Breast epithelium (tissue), 3 donors: ENCODE data around the gene MME.

Experiments used
- POLR2AphosphoS5 ChIP-seq, 3 donors: sonication (generic); formaldehyde crosslinking; IDR thresholded peaks; one replicate each; pipeline ENCODE4 v1.6.1; 2017; ENCODE audit warnings: antibody characterized with exemption in 3 of 3
- TF ChIP-seq, protein P1 (sequence below), 3 donors: fragments of 450-650 bp; IDR thresholded peaks; one replicate each; pipeline ENCODE4 v1.5.1; 2016 to 2017; ENCODE audit warnings: antibody characterized with exemption in 3 of 3, mild to moderate bottlenecking in 3 of 3, moderate library complexity in 3 of 3

DNA sequence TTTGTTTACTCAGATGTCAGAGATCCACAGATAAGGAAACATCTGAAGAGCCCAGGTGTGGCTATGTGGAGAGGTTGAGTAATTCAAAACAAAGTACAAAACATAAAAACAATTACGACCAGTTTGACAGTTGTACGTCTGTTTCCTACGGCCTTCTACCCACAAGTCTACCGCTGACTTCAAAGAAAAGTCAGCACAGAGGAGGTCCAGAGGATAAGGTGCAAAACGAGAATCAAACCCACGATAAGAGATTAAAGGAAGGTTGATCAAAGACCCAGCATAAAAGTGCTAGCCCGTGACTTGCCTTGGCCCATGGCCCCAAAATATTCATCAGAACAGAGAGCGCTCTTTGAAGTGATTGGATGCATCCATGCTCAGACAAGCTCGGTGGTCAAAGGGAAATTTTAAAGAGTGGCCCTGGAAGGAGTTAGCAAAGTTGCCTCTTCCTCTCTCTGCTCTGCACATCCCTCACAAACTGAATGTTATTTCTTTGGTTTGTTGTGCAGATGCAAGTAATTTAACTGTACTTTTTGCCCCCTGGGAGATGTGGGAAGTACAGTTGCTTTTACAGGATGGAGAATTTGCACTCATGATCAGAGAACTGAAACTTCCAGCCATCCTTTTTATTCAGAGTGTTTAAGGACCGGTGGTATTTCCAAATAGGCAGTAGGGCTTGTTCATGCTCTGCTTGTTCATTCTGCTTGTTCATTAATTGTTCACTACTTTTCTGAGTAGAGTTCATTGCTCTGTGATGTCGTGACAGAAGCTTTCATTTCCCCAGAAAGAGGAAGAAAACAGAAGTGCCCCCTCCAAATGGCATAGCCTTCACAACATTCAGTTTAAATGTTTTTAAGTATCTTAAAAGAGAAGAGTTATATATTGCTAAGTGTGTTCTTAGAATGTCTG, 31.1 kb downstream of the MME start:
- TF ChIP-seq, protein P1, sequence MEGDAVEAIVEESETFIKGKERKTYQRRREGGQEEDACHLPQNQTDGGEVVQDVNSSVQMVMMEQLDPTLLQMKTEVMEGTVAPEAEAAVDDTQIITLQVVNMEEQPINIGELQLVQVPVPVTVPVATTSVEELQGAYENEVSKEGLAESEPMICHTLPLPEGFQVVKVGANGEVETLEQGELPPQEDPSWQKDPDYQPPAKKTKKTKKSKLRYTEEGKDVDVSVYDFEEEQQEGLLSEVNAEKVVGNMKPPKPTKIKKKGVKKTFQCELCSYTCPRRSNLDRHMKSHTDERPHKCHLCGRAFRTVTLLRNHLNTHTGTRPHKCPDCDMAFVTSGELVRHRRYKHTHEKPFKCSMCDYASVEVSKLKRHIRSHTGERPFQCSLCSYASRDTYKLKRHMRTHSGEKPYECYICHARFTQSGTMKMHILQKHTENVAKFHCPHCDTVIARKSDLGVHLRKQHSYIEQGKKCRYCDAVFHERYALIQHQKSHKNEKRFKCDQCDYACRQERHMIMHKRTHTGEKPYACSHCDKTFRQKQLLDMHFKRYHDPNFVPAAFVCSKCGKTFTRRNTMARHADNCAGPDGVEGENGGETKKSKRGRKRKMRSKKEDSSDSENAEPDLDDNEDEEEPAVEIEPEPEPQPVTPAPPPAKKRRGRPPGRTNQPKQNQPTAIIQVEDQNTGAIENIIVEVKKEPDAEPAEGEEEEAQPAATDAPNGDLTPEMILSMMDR (IDR thresholded peaks at IDR 0.05): no peak
- no peak for TF ChIP-seq POLR2AphosphoS5 (IDR thresholded peaks at IDR 0.05)
